NCI-H187 treated with DMSO at 0.1 percent for 48 hours (cell line): ENCODE data around the gene MYH3.

Experiments
- DNase-seq: peaks from one replicate; lab custom pipeline; 2025; lab: John Stamatoyannopoulos, UW

Gene MYH3

GRCh38 chr17:10613775-10614513, 43.2 kb downstream of the MYH3 start:
- no peak for DNase-seq

- DNase-seq = no peak
These were observed 44.0 kb downstream of the MYH3 start for GRCh38 chr17:10612957-10613744.

DNA sequence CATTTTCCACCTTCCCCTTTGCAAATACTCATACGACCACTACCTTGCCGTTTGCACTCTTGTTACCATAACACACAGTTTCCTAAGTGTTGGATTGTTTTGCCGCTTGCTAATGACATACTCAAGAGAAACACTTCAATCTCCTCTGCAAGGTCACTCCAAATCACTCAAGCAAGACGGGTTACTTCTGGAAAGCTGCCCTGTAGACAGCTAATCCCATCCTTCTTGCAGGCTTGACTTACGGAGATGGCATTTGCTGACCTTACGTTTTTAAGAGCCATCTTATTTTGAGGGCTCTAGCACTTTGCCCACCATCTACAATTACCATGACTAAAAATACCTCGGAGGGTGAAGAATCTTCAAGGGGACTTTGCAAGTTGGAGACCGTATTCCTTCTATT, 46.2 kb downstream of the MYH3 start:
- DNase-seq = no peak

DNA sequence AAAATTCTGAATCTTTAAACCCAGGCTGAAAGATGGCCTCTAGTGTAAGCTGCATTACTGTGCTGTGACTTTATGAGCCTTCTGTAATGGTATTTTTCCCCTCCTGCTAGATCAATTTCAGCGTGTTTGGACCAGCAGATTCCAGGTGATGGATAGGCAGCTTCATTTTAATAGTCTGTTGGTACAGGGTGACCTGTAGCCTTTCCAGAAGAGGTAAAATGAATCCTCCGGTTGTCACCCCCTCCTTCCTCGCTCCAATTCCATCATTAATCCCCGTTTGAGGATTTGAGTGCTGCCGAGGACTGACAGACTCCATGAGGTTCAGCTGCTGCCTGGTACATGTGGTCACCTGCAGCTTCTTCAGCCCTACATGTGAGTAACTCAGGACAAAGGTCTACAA, 48.9 kb downstream of the MYH3 start:
- no peak for DNase-seq

DNA sequence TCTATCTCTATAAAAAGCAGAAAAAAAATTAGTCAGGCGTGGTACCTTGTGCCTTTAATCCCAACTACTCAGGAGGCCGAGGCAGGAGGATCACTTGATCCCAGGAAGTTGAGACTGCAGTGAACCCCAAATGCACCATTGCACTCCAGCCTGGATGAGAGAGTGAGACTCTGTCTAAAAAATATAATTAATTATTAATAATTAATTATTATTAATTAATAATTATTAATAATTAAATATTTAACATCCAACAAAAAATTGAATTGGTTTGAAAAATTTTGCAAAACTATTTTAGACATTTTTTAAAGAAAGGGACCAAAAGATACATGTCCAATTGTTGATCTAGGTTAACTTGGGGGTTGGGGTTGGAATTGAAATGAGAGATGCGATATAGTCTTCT, 51.0 kb downstream of the MYH3 start:
- DNase-seq = no peak

GRCh38 chr17:10605221-10605783, 51.8 kb downstream of the MYH3 start:
- DNase-seq = no peak

GRCh38 chr17:10604521-10604920, 52.6 kb downstream of the MYH3 start:
- DNase-seq = no peak

DNA sequence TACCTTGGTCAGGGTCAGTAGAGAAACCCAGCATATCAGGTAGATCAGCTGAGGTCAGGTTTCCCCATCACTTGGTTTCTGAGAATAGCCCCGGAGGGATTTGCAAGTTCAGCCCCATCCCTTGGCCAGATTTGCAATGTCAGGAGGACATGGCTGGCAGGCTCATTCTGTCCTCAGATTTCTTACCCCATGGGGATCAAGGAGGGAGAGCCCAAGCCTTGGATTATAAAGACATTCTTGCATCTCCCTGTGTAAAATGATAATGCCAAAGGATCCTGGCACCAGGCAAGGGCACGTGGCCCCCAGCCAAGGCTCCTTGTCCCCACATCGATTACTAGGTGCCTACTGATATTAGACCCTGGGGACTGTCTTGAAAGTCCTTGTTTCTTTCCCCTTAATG, 53.2 kb downstream of the MYH3 start:
- DNase-seq = no peak

DNA sequence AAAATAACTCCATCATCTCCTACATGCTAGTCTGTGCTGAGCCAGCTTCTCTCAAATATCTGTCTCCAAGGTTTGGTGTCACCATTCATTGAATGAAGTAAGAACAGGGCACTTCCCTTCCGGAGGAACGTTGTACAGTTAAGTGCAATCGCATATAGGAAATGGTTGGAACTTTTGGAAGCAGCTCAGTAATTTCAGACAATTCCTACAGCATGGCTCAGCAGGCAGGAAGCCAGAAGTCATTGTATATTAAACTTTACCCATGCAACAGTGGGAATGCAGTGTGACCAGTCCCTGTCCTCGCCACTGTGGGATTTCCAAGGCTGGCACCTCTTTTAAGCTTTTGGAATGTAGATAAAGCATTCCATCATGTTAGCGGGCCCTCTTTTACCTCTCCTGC, 56.5 kb downstream of the MYH3 start:
- no peak for DNase-seq

DNA sequence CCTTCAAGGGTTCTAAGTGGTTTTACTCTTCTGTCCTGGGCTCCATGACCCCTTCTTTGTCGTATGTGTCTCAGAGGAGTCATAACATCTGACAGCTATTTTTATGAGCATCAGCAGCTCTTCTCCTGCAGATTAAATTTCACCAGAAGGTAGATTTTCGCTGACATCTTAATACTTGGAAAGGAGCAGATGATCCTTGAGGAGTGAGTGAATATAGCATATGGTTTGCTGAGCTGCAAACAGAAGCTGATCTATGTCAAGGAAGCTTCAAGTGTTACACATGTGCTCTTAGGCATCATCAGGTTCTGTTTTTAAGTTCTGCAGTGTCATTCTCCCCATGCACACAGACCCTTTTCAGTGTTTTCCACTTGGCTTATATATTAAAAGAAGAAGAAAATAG, 58.5 kb downstream of the MYH3 start:
- no peak for DNase-seq

- no peak for DNase-seq
These were observed 67.5 kb downstream of the MYH3 start for GRCh38 chr17:10589553-10590145.

GRCh38 chr17:10585529-10585928, 71.6 kb downstream of the MYH3 start:
- no peak for DNase-seq

DNA sequence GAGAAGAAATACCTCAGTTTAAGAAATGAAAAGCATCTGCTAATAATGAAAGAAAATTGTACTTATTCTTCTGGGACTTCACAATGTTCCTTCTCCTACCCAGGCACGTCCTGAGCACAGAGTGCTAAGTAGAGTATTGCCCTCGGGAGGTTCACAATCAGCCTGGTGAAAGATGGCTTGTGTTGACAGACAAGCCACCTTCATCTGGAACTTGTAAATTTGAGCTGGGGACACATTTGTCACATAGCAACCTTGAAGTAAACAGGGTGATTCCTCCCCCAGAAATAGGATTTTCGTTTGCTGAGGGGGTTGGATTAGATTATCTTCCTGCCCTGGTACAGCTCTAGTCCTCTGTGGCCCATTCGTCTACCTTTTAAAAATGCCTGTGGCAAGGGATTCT, 73.3 kb downstream of the MYH3 start:
- no peak for DNase-seq

- no peak for DNase-seq
These were observed 77.8 kb downstream of the MYH3 start for GRCh38 chr17:10579270-10579669.
